ENCODE measurements around the gene KCTD15. TPM values are rescaled to one million over a fixed set of nuclear protein-coding genes. Genes with fewer than 3 reads are reported as not detected.

KCTD15 gene
- total RNA-seq, 4 donors from 2014 or later, result 6.7 to 51.0 (median 22.1) TPM

GRCh38 chr19:33830264-33830663 lies 33.6 kb downstream of the KCTD15 start:
- Histone ChIP-seq H3K36me3 (no peaks in the 10 kb centered on the region), H3K27me3 (no peaks in the 10 kb centered on the region), H3K4me1 (no peaks in the 10 kb centered on the region), H3K9me3 (no peaks in the 10 kb centered on the region), H3K27ac (no peak overlapping the region), H3K4me3 (no peak overlapping the region)
- 94 to 95% methylated on average over 3 of the region's 3 CpGs for WGBS, 2 donors
- no peak for DNase-seq (ENCODE audit: low spot score in 2 of 2)
- TF ChIP-seq CTCF (IDR thresholded peaks at IDR 0.05) (no peak), EP300 (IDR thresholded peaks at IDR 0.05) (no peak), POLR2A (IDR thresholded peaks at IDR 0.05) (no peak)

GRCh38 chr19:33831825-33832224 lies 35.2 kb downstream of the KCTD15 start:
- no peak for TF ChIP-seq EP300 (IDR thresholded peaks at IDR 0.05)
- no peak for TF ChIP-seq POLR2A (IDR thresholded peaks at IDR 0.05)
- no peak for TF ChIP-seq CTCF (IDR thresholded peaks at IDR 0.05)
- H3K27me3 ChIP-seq, result no peaks in the 10 kb centered on the region
- H3K4me3 ChIP-seq, result no peak overlapping the region
- DNase-seq (ENCODE audit: low spot score in 2 of 2), result no peak
- no peaks in the 10 kb centered on the region for H3K9me3 ChIP-seq
- 45 to 67% methylated on average over 1 of the region's 1 CpG for WGBS, 2 donors
- no peaks in the 10 kb centered on the region for H3K36me3 ChIP-seq
- H3K27ac ChIP-seq, result no peak overlapping the region
- no peaks in the 10 kb centered on the region for H3K4me1 ChIP-seq

DNA sequence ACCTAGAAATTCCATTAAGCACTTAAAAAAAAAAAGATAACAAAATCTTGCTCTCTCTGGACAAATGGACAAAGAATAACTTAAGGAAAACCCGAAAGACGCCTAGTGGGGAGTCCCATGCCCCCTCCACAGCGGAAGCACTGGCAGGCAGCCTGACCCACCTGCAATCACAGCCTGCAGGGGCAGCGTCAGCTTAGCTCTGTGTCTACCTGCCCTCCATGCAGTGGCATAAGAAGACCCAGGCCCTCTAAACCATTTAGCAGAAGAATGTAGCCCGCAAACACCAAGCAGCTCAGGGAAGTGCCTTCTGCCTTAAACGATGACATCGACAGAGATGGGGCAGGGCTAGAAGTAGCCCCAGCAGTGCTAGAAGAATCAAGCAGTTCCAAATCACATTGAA lies 36.0 kb downstream of the KCTD15 start:
- Histone ChIP-seq H3K9me3 (no peaks in the 10 kb centered on the region), H3K4me3 (no peak overlapping the region), H3K27ac (no peak overlapping the region), H3K27me3 (no peaks in the 10 kb centered on the region), H3K4me1 (no peaks in the 10 kb centered on the region), H3K36me3 (no peaks in the 10 kb centered on the region)
- no peak for DNase-seq (ENCODE audit: low spot score in 2 of 2)
- 61 to 74% methylated on average over 7 of the region's 7 CpGs for WGBS, 2 donors
- TF ChIP-seq EP300 (IDR thresholded peaks at IDR 0.05), result no peak

GRCh38 chr19:33840382-33840781 lies 43.7 kb downstream of the KCTD15 start:
- 71 to 89% methylated on average over 4 of the region's 4 CpGs for WGBS, 2 donors
- no peak overlapping the region for H3K4me3 ChIP-seq
- no peaks in the 10 kb centered on the region for H3K9me3 ChIP-seq
- H3K27ac ChIP-seq, result no peak overlapping the region
- H3K27me3 ChIP-seq, result peaks cover 0 to 3% of the 10 kb centered on the region in 2 donors
- no peaks in the 10 kb centered on the region for H3K4me1 ChIP-seq
- DNase-seq (ENCODE audit: low spot score in 2 of 2), result no peak
- no peaks in the 10 kb centered on the region for H3K36me3 ChIP-seq
- TF ChIP-seq EP300 (IDR thresholded peaks at IDR 0.05) (no peak), CTCF (IDR thresholded peaks at IDR 0.05) (no peak), POLR2A (IDR thresholded peaks at IDR 0.05) (no peak)

- no peaks in the 10 kb centered on the region for H3K36me3 ChIP-seq
- no peak overlapping the region for H3K4me3 ChIP-seq
- whole genome bisulfite sequencing, 2 donors, result 79 to 89% methylated on average over 4 of the region's 4 CpGs
- no peak overlapping the region for H3K27ac ChIP-seq
- H3K27me3 ChIP-seq, result peaks cover 0 to 3% of the 10 kb centered on the region in 2 donors
- TF ChIP-seq CTCF (IDR thresholded peaks at IDR 0.05) (no peak), POLR2A (IDR thresholded peaks at IDR 0.05) (no peak), EP300 (IDR thresholded peaks at IDR 0.05) (no peak)
- DNase-seq (ENCODE audit: low spot score in 2 of 2), result no peak
- no peaks in the 10 kb centered on the region for H3K9me3 ChIP-seq
- H3K4me1 ChIP-seq, result no peaks in the 10 kb centered on the region
Measured at GRCh38 chr19:33840783-33841182, 44.1 kb downstream of the KCTD15 start.

- no peaks in the 10 kb centered on the region for H3K4me1 ChIP-seq
- WGBS, 2 donors, result 84 to 90% methylated on average over 3 to 5 of the region's 5 CpGs
- no peaks in the 10 kb centered on the region for H3K9me3 ChIP-seq
- H3K4me3 ChIP-seq, result no peak overlapping the region
- H3K36me3 ChIP-seq, result no peaks in the 10 kb centered on the region
- no peak for TF ChIP-seq CTCF (IDR thresholded peaks at IDR 0.05)
- TF ChIP-seq POLR2A (IDR thresholded peaks at IDR 0.05), result no peak
- TF ChIP-seq EP300 (IDR thresholded peaks at IDR 0.05), result no peak
- DNase-seq (ENCODE audit: low spot score in 2 of 2), result no peak
- no peak overlapping the region for H3K27ac ChIP-seq
- H3K27me3 ChIP-seq, result peaks cover 0 to 3% of the 10 kb centered on the region in 2 donors
Measured at GRCh38 chr19:33841685-33842084, 45.0 kb downstream of the KCTD15 start.

Measured in tibial nerve (tissue), 4 donors.